CD4-positive, alpha-beta T cell treated with Interleukin-6 for 4 hours (primary cell): ENCODE results near the gene ECPAS.
"Not testable (repeated sequence)": the region's sequence is repeated elsewhere in the genome, so short reads cannot be mapped to it uniquely, and the experiment has no call there.

ENCODE experiments used
- DNase-seq: peaks from one replicate; pipeline ENCODE4 v3.0.0-alpha.2; 2020; ENCODE audit warnings: mixed read lengths

The ECPAS gene

GRCh38 chr9:111483858-111484571 lies at the start of gene ECPAS:
Gene ECPAS (minus strand): TSS chr9:111484383. CDS start chr9:111472918, 11,465 bp downstream.
- peak; percentile 70 for DNase-seq

GRCh38 chr9:111533099-111533790 lies 49.1 kb upstream of the ECPAS start:
- no peak for DNase-seq

- no peak for DNase-seq
Measured at GRCh38 chr9:111531716-111532115, 47.5 kb upstream of the ECPAS start.

- no peak for DNase-seq
Measured at GRCh38 chr9:111529787-111530186, 45.6 kb upstream of the ECPAS start.

GRCh38 chr9:111527347-111527746 lies 43.2 kb upstream of the ECPAS start:
- no peak for DNase-seq

- DNase-seq: peak; percentile 74
Measured at GRCh38 chr9:111525056-111525977, 41.1 kb upstream of the ECPAS start, which contains the start of gene ZNF483. Gene ZNF483 (plus strand): TSS chr9:111525179. CDS start chr9:111527396, 2,217 bp downstream.

GRCh38 chr9:111524731-111525055 lies 40.5 kb upstream of the ECPAS start:
- DNase-seq: no peak

GRCh38 chr9:111516061-111516465 lies 31.9 kb upstream of the ECPAS start:
- no peak for DNase-seq

- no peak for DNase-seq
Measured at GRCh38 chr9:111514967-111515366, 30.8 kb upstream of the ECPAS start.

GRCh38 chr9:111511581-111511980 lies 27.4 kb upstream of the ECPAS start:
- DNase-seq: not testable (repeated sequence)

GRCh38 chr9:111502506-111502905 lies 18.3 kb upstream of the ECPAS start:
- no peak for DNase-seq

GRCh38 chr9:111501648-111502047 lies 17.5 kb upstream of the ECPAS start:
- DNase-seq: no peak

- no peak for DNase-seq
Measured at GRCh38 chr9:111501005-111501562, 16.9 kb upstream of the ECPAS start.

GRCh38 chr9:111497196-111497595 lies 13.0 kb upstream of the ECPAS start:
- DNase-seq: not testable (repeated sequence)

- DNase-seq: no peak
Measured at GRCh38 chr9:111484572-111484894, 350 bp upstream of the ECPAS start.

GRCh38 chr9:111483439-111483857 lies 735 bp downstream of the ECPAS start:
- DNase-seq: peak; percentile 65

- peak; percentile 62 for DNase-seq
Measured at GRCh38 chr9:111482694-111483438, 1.3 kb downstream of the ECPAS start.

GRCh38 chr9:111481885-111482636 lies 2.1 kb downstream of the ECPAS start:
- no peak for DNase-seq

- DNase-seq: no peak
Measured at GRCh38 chr9:111477677-111478076, 6.5 kb downstream of the ECPAS start.

GRCh38 chr9:111475195-111475594 lies 9.0 kb downstream of the ECPAS start:
- no peak for DNase-seq

GRCh38 chr9:111474385-111474784 lies 9.8 kb downstream of the ECPAS start:
- DNase-seq: no peak
